HEK293T (cell line): ENCODE measurements around the gene IL1RAP.

Experiments used
- CTCF ChIA-PET: fragments of 350-600 bp; formaldehyde crosslinking; extraction: SDS; loops from one replicate; lab custom pipeline; 2021; ENCODE audit warnings: antibody characterized with exemption, inconsistent platforms; lab: Yijun Ruan, JAX
- POLR2A ChIA-PET: fragments of 350-600 bp; formaldehyde crosslinking; extraction: SDS; loops from one replicate; lab custom pipeline; 2020; ENCODE audit warnings: antibody characterized with exemption, inconsistent platforms; lab: Yijun Ruan, JAX
- DNase-seq: peaks from one replicate; pipeline ENCODE4 v3.0.0; 2012; ENCODE audit warnings: mixed read lengths; ENCODE audit errors: extremely low spot score
- ARNT ChIP-seq: fragments of 450-650 bp; IDR thresholded peaks from 2 replicates; pipeline ENCODE4 v1.6.1; 2017; ENCODE audit warnings: mild to moderate bottlenecking
- BHLHE40 ChIP-seq: fragments of 450-650 bp; IDR thresholded peaks from 2 replicates; pipeline ENCODE4 v1.6.1; 2016; ENCODE audit warnings: mild to moderate bottlenecking, moderate library complexity, borderline replicate concordance
- CTBP1 ChIP-seq: fragments of 450-650 bp; IDR thresholded peaks from 2 replicates; pipeline ENCODE4 v1.6.1; 2016; ENCODE audit warnings: borderline replicate concordance
- ELF4 ChIP-seq: fragments of 450-650 bp; IDR thresholded peaks from 2 replicates; pipeline ENCODE4 v1.6.1; 2017; ENCODE audit warnings: antibody characterized with exemption
- FOXA1 ChIP-seq: fragments of 450-650 bp; IDR thresholded peaks from 2 replicates; pipeline ENCODE4 v1.6.1; 2016; ENCODE audit warnings: mild to moderate bottlenecking
- FOXK2 ChIP-seq: fragments of 450-650 bp; IDR thresholded peaks from 2 replicates; pipeline ENCODE4 v1.6.1; 2016; ENCODE audit warnings: mild to moderate bottlenecking
- FOXM1 ChIP-seq: fragments of 450-650 bp; IDR thresholded peaks from 2 replicates; pipeline ENCODE4 v1.6.1; 2017; ENCODE audit warnings: mild to moderate bottlenecking, borderline replicate concordance
- HDGF ChIP-seq: fragments of 450-650 bp; IDR thresholded peaks from 2 replicates; pipeline ENCODE4 v1.6.1; 2017; ENCODE audit warnings: antibody characterized with exemption, borderline replicate concordance
- L3MBTL2 ChIP-seq: fragments of 450-650 bp; conservative IDR thresholded peaks from 2 replicates; pipeline ENCODE4 v1.6.1; 2016; ENCODE audit warnings: mild to moderate bottlenecking
- LEF1 ChIP-seq: fragments of 450-650 bp; IDR thresholded peaks from 2 replicates; pipeline ENCODE4 v1.6.1; 2017; ENCODE audit warnings: mild to moderate bottlenecking, borderline replicate concordance
- NFRKB ChIP-seq: fragments of 450-650 bp; IDR thresholded peaks from 2 replicates; pipeline ENCODE4 v1.6.1; 2016; ENCODE audit warnings: mild to moderate bottlenecking, moderate library complexity
- SP1 ChIP-seq: fragments of 450-650 bp; IDR thresholded peaks from 2 replicates; pipeline ENCODE4 v1.6.1; 2017
- SUZ12 ChIP-seq: fragments of 450-650 bp; IDR thresholded peaks from 2 replicates; pipeline ENCODE4 v1.6.1; 2016; ENCODE audit warnings: mild to moderate bottlenecking
- TARDBP ChIP-seq: fragments of 450-650 bp; IDR thresholded peaks from 2 replicates; pipeline ENCODE4 v1.6.1; 2016
- ZNF384 ChIP-seq: fragments of 450-650 bp; IDR thresholded peaks from 2 replicates; pipeline ENCODE4 v1.6.1; 2016
- TF ChIP-seq, protein P1 (sequence below): fragments of 450-650 bp; IDR thresholded peaks from 2 replicates; pipeline ENCODE4 v1.6.1; 2016

Gene IL1RAP

GRCh38 chr3:190616637-190617036, 102.8 kb downstream of the IL1RAP start:
- ChIA-PET CTCF (no interaction called here), POLR2A (no interaction called here)
- no peak for TF ChIP-seq LEF1
- no peak for TF ChIP-seq TARDBP
- no peak for TF ChIP-seq ZNF384
- no peak for TF ChIP-seq FOXA1
- no peak for TF ChIP-seq ELF4
- TF ChIP-seq ARNT = no peak
- no peak for DNase-seq

DNA sequence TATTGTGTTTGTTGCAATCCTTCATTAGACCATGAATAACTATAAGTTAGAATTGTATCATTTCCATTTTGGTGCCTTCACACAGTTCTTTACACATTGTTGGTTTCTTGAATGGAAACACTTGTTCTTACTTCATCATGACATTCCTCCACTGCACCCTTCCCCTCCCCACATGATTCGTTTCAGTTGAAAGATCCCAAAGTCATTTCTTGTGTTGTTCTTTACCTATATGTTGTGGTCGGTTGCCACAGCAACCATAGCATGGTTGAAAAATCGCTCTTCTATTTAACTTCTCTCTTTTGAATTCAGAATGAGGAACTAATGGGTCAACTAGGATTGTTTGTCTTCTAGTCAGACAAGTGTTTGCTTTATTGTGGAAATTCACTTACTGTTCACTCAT, 103.3 kb downstream of the IL1RAP start:
- ChIA-PET CTCF (no interaction called here), POLR2A (no interaction called here)
- no peak for DNase-seq
- TF ChIP-seq SUZ12 = no peak
- no peak for TF ChIP-seq L3MBTL2
- no peak for TF ChIP-seq TARDBP
- TF ChIP-seq NFRKB = no peak
- no peak for TF ChIP-seq FOXK2
- TF ChIP-seq ARNT = no peak
- TF ChIP-seq CTBP1 = no peak
- no peak for TF ChIP-seq LEF1
- no peak for TF ChIP-seq HDGF
- no peak for TF ChIP-seq BHLHE40

GRCh38 chr3:190618330-190619030, 104.6 kb downstream of the IL1RAP start:
- POLR2A ChIA-PET = no interaction called here
- CTCF ChIA-PET = interaction anchor here (0.6 kb wide), 1 partner anchor 79 kb away, joined by 4 read pairs; no protein-coding TSS in a partner anchor
- no peak for DNase-seq
- TF ChIP-seq BHLHE40 = no peak
- TF ChIP-seq SUZ12 = no peak
- no peak for TF ChIP-seq L3MBTL2
- TF ChIP-seq ELF4 = no peak

DNA sequence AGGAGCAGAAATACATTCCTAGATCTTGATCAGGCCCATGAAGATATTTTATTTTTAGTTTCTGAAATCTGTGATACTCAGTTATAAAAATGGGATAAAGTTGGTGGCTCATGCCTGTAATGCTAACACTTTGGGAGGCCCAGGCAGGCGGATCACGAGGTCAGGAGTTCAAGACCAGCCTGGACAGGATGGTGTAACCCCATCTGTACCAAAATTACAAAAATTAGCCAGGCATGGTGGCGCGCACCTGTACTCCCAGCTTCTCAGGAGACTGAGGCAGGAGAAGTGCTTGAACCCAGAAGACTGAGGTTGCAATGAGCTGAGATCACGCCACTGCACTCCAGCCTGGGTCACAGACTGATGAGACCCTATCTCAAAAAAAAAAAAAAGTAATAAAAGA, 105.5 kb downstream of the IL1RAP start:
- POLR2A ChIA-PET = no interaction called here
- TF ChIP-seq BHLHE40 (no peak), ARNT (no peak), L3MBTL2 (no peak), CTBP1 (no peak), SP1 (no peak), FOXM1 (no peak), HDGF (no peak), LEF1 (no peak), NFRKB (no peak), TARDBP (no peak), ELF4 (no peak)
- TF ChIP-seq, protein P1, sequence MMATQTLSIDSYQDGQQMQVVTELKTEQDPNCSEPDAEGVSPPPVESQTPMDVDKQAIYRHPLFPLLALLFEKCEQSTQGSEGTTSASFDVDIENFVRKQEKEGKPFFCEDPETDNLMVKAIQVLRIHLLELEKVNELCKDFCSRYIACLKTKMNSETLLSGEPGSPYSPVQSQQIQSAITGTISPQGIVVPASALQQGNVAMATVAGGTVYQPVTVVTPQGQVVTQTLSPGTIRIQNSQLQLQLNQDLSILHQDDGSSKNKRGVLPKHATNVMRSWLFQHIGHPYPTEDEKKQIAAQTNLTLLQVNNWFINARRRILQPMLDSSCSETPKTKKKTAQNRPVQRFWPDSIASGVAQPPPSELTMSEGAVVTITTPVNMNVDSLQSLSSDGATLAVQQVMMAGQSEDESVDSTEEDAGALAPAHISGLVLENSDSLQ = no peak
- no peak for DNase-seq
- CTCF ChIA-PET = no interaction called here

DNA sequence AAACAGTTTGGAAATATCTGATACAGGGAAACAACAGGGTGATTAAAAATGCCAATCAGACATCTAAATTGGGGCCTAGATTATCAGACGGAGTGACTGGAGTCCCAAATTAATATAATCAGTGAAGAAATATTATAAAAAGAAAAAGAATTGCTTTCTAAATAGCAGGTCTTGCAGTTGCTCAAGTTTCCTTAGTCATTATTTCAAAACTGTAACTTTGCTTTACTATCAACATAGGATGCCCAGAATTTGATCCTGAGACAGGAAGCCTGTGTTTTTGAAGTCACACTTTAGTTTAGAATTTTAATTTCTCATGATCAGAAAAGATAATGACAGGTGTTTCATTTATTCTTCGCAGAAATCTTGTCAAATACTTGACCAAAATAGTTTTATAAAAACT, 105.9 kb downstream of the IL1RAP start:
- CTCF ChIA-PET = no interaction called here
- no peak for TF ChIP-seq TARDBP
- TF ChIP-seq FOXA1 = no peak
- no peak for TF ChIP-seq ZNF384
- no peak for TF ChIP-seq SP1
- TF ChIP-seq L3MBTL2 = no peak
- no peak for TF ChIP-seq CTBP1
- TF ChIP-seq SUZ12 = no peak
- no peak for TF ChIP-seq ELF4
- no peak for TF ChIP-seq BHLHE40
- TF ChIP-seq FOXK2 = no peak
- no peak for TF ChIP-seq FOXM1
- no peak for TF ChIP-seq ARNT
- TF ChIP-seq HDGF = no peak
- TF ChIP-seq NFRKB = no peak
- TF ChIP-seq LEF1 = no peak
- TF ChIP-seq, protein P1 = no peak

GRCh38 chr3:190620886-190621608, 107.2 kb downstream of the IL1RAP start:
- DNase-seq = no peak
- ChIA-PET CTCF (no interaction called here), POLR2A (no interaction called here)
- no peak for TF ChIP-seq LEF1
- no peak for TF ChIP-seq SP1
- TF ChIP-seq FOXK2 = no peak
- no peak for TF ChIP-seq CTBP1
- no peak for TF ChIP-seq NFRKB
- TF ChIP-seq BHLHE40 = no peak

More for the DNA sequence above, 105.9 kb downstream of the IL1RAP start:
- DNase-seq = no peak
- POLR2A ChIA-PET = no interaction called here
